Uterus (tissue), 4 donors: ENCODE data around the gene GPR183. TPM values are rescaled to one million over a fixed set of nuclear protein-coding genes. Genes with fewer than 3 reads are reported as not detected.

ENCODE experiments used
- DNase-seq, 2 donors: peaks; one replicate each; pipeline ENCODE4 v3.0.0-alpha.2; 2019 to 2020
- H3K27ac ChIP-seq, 2 donors: fragments of 200-600 bp; sonication (generic); 1 replicate in 1 of 2; 2 replicates in 1 of 2; pipeline ENCODE4 v1.5.1; 2016 to 2018
- H3K27me3 ChIP-seq, 2 donors: fragments of 200-600 bp; sonication (generic); one replicate each; pipeline ENCODE4 v1.5.1; 2018 to 2019; ENCODE audit warnings: control low read depth in 1 of 2
- H3K36me3 ChIP-seq, 2 donors: fragments of 200-600 bp; sonication (generic); one replicate each; pipeline ENCODE4 v1.5.1; 2019; ENCODE audit warnings: control low read depth in 1 of 2
- H3K4me1 ChIP-seq, 2 donors: fragments of 200-600 bp; sonication (generic); one replicate each; pipeline ENCODE4 v1.5.1; 2018 to 2019; ENCODE audit warnings: control low read depth in 1 of 2
- H3K4me3 ChIP-seq, 2 donors: fragments of 200-600 bp; sonication (generic); 1 replicate in 1 of 2; 2 replicates in 1 of 2; pipeline ENCODE4 v1.5.1; 2018 to 2019; ENCODE audit warnings: mild to moderate bottlenecking in 1 of 2
- H3K9me3 ChIP-seq, 2 donors: fragments of 200-600 bp; sonication (generic); one replicate each; pipeline ENCODE4 v1.5.1; 2019; ENCODE audit warnings: control low read depth in 1 of 2
- POLR2A ChIP-seq, 2 donors: fragments of 450-650 bp; IDR thresholded peaks; one replicate each; pipeline ENCODE4 v1.6.1; 2016; ENCODE audit warnings: antibody characterized with exemption in 2 of 2, mild to moderate bottlenecking in 1 of 2, moderate library complexity in 1 of 2
- intact Hi-C: fragments of 100-400 bp; cut with DNase I; formaldehyde crosslinking; loops from one replicate; pipeline ENCODE4 v1.15.1; 2023; ENCODE audit warnings: low total_unique reads
- total RNA-seq, 4 donors: library from RNA; depleted of rRNA in 3 of 4; stranded (reverse); fragments of >200 nt in 3 of 4; gene quantifications; one replicate each; pipeline versions ENCODE4 v1.1.0 to v1.2.4, GENCODE V29; 2014 to 2023
- TF ChIP-seq, protein P1 (sequence below), 4 experiments: fragments of 200-600 bp in 2 of 4; fragments of 450-650 bp in 2 of 4; sonication (generic) in 2 of 4; IDR thresholded peaks; one replicate each; pipeline ENCODE4 v1.5.1; 2016 to 2019; ENCODE audit warnings: antibody characterized with exemption in 4 of 4, mild to moderate bottlenecking in 2 of 4, moderate library complexity in 1 of 4
- donor health status: DM: yes; HTN: yes; CAD: no.

GPR183 gene
- total RNA-seq, 4 donors from 2014 or later = 2.0 to 10.8 (median 3.8) TPM

DNA sequence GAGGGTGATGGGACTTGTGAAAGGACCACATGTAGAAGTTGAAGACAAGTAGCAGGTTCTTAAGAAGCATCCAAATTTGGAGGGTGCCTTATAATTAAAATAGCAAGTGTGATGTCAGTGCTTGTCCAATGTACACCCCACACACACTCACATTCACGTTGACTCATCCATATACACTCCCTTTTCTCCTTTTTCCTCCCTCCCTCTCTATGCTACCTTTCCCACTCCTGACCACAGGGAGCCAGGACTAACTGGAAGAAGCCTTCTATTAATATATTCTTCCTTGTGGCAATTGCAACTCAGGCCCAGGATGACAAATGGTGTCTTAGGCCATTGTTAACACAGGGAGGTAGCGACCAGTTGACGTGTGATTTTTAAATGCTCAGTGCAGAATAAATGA is 16.3 kb upstream of the GPR183 start:
- TF ChIP-seq, protein P1, sequence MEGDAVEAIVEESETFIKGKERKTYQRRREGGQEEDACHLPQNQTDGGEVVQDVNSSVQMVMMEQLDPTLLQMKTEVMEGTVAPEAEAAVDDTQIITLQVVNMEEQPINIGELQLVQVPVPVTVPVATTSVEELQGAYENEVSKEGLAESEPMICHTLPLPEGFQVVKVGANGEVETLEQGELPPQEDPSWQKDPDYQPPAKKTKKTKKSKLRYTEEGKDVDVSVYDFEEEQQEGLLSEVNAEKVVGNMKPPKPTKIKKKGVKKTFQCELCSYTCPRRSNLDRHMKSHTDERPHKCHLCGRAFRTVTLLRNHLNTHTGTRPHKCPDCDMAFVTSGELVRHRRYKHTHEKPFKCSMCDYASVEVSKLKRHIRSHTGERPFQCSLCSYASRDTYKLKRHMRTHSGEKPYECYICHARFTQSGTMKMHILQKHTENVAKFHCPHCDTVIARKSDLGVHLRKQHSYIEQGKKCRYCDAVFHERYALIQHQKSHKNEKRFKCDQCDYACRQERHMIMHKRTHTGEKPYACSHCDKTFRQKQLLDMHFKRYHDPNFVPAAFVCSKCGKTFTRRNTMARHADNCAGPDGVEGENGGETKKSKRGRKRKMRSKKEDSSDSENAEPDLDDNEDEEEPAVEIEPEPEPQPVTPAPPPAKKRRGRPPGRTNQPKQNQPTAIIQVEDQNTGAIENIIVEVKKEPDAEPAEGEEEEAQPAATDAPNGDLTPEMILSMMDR (IDR thresholded peaks at IDR 0.05) = no peak
- TF ChIP-seq POLR2A (IDR thresholded peaks at IDR 0.05) = no peak
- H3K4me3 ChIP-seq = no peak overlapping the region
- no peaks in the 10 kb centered on the region for H3K27me3 ChIP-seq
- DNase-seq = no peak
- no peaks in the 10 kb centered on the region for H3K36me3 ChIP-seq
- no peaks in the 10 kb centered on the region for H3K9me3 ChIP-seq
- no peaks in the 10 kb centered on the region for H3K4me1 ChIP-seq
- intact Hi-C loops = no loop called here
- no peak overlapping the region for H3K27ac ChIP-seq

DNA sequence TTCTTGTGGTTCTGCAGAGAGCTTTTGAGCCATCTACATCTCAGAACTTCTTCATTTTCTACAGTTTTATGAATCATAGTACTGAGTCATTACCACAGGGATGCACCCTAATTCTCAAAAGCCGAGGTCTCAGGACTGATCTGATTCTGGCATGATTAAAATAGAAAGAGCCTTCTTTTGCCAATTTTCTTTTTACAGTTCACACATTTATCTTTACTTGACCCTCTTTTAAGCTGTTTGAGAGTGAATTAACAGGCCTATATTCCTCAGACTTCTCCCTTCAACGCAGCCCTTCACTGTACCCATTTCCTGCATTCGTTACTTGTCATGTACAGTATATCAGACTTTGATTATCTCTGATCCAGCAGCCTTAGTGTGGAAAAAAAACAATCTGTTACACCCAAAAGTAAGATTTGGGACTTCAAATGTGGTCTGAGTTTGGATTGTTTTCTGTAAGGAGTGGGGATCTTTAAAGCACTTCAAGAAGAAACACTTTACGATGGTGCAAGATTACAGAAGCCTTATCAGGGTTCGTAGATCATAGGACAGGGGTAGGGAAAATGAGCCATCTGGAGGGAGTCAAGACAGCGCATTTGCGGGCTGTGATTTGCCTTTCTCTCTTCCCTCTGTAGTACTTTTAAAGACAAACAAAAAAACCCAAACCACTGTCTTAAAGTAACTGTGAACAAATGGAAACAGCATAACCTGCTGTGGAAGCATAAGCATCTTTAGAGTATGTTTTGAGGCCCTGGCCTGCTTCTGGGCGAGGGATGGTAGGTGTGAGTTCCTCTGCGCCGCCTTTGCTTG is 15.3 kb upstream of the GPR183 start:
- TF ChIP-seq, protein P1 (IDR thresholded peaks at IDR 0.05) = no peak
- no peak for TF ChIP-seq POLR2A (IDR thresholded peaks at IDR 0.05)
- intact Hi-C loops = no loop called here
- no peak for DNase-seq
- Histone ChIP-seq H3K4me3 (no peak overlapping the region), H3K36me3 (no peaks in the 10 kb centered on the region), H3K27ac (peak overlapping the region; percentile 7 to 66), H3K4me1 (no peaks in the 10 kb centered on the region), H3K9me3 (no peaks in the 10 kb centered on the region), H3K27me3 (no peaks in the 10 kb centered on the region)

DNA sequence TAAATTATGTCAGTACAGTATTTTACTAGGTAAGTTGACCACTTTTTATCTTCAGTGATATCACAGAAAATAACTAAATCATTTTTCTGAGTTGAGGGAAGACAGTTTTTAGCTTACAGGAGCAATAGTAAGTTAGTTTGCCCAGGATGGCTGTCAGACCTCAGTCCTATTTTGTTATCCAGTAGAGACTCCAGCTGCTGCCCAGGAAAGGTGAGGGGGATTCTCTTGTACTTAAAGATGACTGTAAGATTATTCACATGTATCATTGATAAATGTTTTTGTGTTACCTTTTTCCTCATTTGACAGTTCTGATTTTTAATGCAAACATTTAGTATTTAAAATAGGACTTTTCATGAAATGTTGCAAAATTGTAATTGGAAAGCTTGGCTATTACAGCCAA is 14.5 kb upstream of the GPR183 start:
- Histone ChIP-seq H3K27me3 (no peaks in the 10 kb centered on the region), H3K4me1 (no peaks in the 10 kb centered on the region), H3K27ac (peak overlapping the region in 1 of 2 donors; percentile 9), H3K9me3 (no peaks in the 10 kb centered on the region), H3K36me3 (no peaks in the 10 kb centered on the region), H3K4me3 (no peak overlapping the region)
- no peak for DNase-seq
- intact Hi-C loops = no loop called here
- TF ChIP-seq, protein P1 (IDR thresholded peaks at IDR 0.05) = no peak
- TF ChIP-seq POLR2A (IDR thresholded peaks at IDR 0.05) = no peak

DNA sequence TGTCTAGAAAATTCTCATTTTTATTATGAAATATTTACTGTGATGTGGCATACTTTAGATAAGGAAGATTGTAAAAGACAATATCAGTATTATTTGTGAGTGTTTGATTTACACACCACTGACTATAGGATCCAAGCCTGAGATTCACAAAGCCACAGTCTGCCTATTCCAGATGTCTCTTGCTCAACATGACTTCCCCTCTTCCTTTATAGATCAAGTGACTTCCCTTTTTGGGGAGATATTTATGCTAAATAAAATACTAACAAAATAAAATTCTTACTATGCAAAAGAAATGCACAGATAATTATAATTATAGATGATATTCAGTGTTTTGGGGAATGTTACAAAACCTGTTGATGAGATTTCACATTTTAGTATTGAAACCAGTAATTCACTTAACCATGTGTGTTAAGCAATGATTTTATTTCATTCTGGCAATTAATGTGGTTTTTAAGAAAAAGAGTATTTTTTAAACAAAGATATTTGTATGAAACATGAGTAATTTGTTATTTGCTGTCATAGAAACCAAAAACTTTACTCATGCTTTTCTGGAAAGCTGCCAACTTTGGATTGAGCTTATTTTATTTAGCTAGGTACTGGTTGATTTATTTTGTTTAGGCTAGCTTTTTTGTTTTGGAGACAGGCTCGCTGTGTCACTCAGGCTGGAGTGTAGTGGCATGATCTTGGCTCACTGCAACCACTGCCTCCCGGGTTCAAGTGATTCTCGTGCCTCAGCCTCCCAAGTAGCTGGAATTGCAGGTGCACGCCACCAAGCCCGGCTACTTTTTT is 13.7 kb upstream of the GPR183 start:
- Histone ChIP-seq H3K27me3 (no peaks in the 10 kb centered on the region), H3K36me3 (no peaks in the 10 kb centered on the region), H3K9me3 (no peaks in the 10 kb centered on the region), H3K4me1 (no peaks in the 10 kb centered on the region), H3K4me3 (no peak overlapping the region), H3K27ac (peak overlapping the region in 1 of 2 donors; percentile 9)
- TF ChIP-seq, protein P1 (IDR thresholded peaks at IDR 0.05) = no peak
- no peak for TF ChIP-seq POLR2A (IDR thresholded peaks at IDR 0.05)
- intact Hi-C loops = no loop called here
- no peak for DNase-seq
